Measurements from ENCODE around the gene ABCA10. TPM values are rescaled to one million over a fixed set of nuclear protein-coding genes. Genes with fewer than 3 reads are reported as not detected.
A peak's percentile ranks its signal among the peaks of the same experiment; 100 is the strongest.

Gene ABCA10
- total RNA-seq, 1 experiment from 2014 or later: 0.47 TPM

- H3K9me2 ChIP-seq (replicated peaks; ENCODE audit: low read length): 0 out of 2 replicates have a peak, but pooled peaks cover 3% of the 10 kb centered on the region
- H2AFZ ChIP-seq (ENCODE audit: low read length): no peak overlapping the region
- no peak overlapping the region for H3K9ac ChIP-seq (ENCODE audit: low read length)
- no peak for ATAC-seq
- BruUV-seq (replicated peaks): no TSS peak
- CTCF ChIA-PET: no interaction called here
- H3F3A ChIP-seq (ENCODE audit: low read length, unreplicated experiment): no peaks in the 10 kb centered on the region
- no peaks in the 10 kb centered on the region for H4K20me1 ChIP-seq (ENCODE audit: low read length)
- no peak for DNase-seq
- H3K4me3 ChIP-seq (ENCODE audit: low read length): no peak overlapping the region
- no peaks in the 10 kb centered on the region for H3K79me2 ChIP-seq (ENCODE audit: low read length)
- H3K27ac ChIP-seq (ENCODE audit: low read length): no peak overlapping the region
- TF ChIP-seq EZH2phosphoT487 (IDR thresholded peaks at IDR 0.05; ENCODE audit: borderline replicate concordance, low read length) (no peak), CTCF (conservative IDR thresholded peaks at IDR 0.05; ENCODE audit: low read depth, low read length) (no peak), EZH2 (IDR thresholded peaks at IDR 0.05; ENCODE audit: low read length, unreplicated experiment) (no peak)
- POLR2A ChIA-PET (ENCODE audit: unreplicated experiment): no interaction called here
- no peaks in the 10 kb centered on the region for H3K4me1 ChIP-seq (ENCODE audit: insufficient read depth, low read length)
- H3K36me3 ChIP-seq (ENCODE audit: low read depth, low read length): no peaks in the 10 kb centered on the region
- no peak overlapping the region for H3K4me2 ChIP-seq (ENCODE audit: low read length)
- intact Hi-C loops (cut with micrococcal nuclease): no loop called here
- H3K27me3 ChIP-seq (ENCODE audit: low read length): peaks cover 34% of the 10 kb centered on the region
- no peaks in the 10 kb centered on the region for H3K9me3 ChIP-seq (ENCODE audit: low read length)
Observed at GRCh38 chr17:69142175-69142802, 86.3 kb downstream of the ABCA10 start.

GRCh38 chr17:69141431-69142174 is 87.0 kb downstream of the ABCA10 start, which contains the start of gene ABCA6:
ABCA6 (minus strand) TSS chr17:69141895; CDS start chr17:69140703, 1,192 bp downstream.
- 0 out of 2 replicates have a peak, but pooled peaks cover 3% of the 10 kb centered on the region for H3K9me2 ChIP-seq (replicated peaks; ENCODE audit: low read length)
- CTCF ChIA-PET: no interaction called here

More at GRCh38 chr17:69141431-69142174, 87.0 kb downstream of the ABCA10 start, which contains the start of gene ABCA6:
- TF ChIP-seq EZH2 (IDR thresholded peaks at IDR 0.05; ENCODE audit: low read length, unreplicated experiment) (no peak), CTCF (conservative IDR thresholded peaks at IDR 0.05; ENCODE audit: low read depth, low read length) (no peak), EZH2phosphoT487 (IDR thresholded peaks at IDR 0.05; ENCODE audit: borderline replicate concordance, low read length) (no peak)
- peak within 1 kb of the TSS; percentile 8; the same call in 1 of the 2 replicates for H2AFZ ChIP-seq (ENCODE audit: low read length)
- no peaks in the 10 kb centered on the region for H3F3A ChIP-seq (ENCODE audit: low read length, unreplicated experiment)
- no peaks in the 10 kb centered on the region for H3K4me1 ChIP-seq (ENCODE audit: insufficient read depth, low read length)
- no peaks in the 10 kb centered on the region for H4K20me1 ChIP-seq (ENCODE audit: low read length)
- intact Hi-C loops (cut with micrococcal nuclease): no loop called here
- H3K27ac ChIP-seq (ENCODE audit: low read length): no peak within 1 kb of the TSS
- H3K36me3 ChIP-seq (ENCODE audit: low read depth, low read length): no peaks in the 10 kb centered on the region
- no peak for DNase-seq
- BruUV-seq (replicated peaks): no TSS peak
- H3K79me2 ChIP-seq (ENCODE audit: low read length): no peaks in the 10 kb centered on the region
- POLR2A ChIA-PET (ENCODE audit: unreplicated experiment): interaction anchor here (0.7 kb wide), 1 partner anchor 273 kb away, joined by 4 read pairs; no protein-coding TSS in a partner anchor
- no peak within 1 kb of the TSS for H3K4me2 ChIP-seq (ENCODE audit: low read length)
- no peak within 1 kb of the TSS for H3K9ac ChIP-seq (ENCODE audit: low read length)
- H3K4me3 ChIP-seq (ENCODE audit: low read length): no peak within 1 kb of the TSS
- ATAC-seq: peak; percentile 46; the same call in 1 of the 2 replicates
- H3K27me3 ChIP-seq (ENCODE audit: low read length): peaks cover 34% of the 10 kb centered on the region
- H3K9me3 ChIP-seq (ENCODE audit: low read length): no peaks in the 10 kb centered on the region
